ENCODE data around the gene FAM181B.

DNA sequence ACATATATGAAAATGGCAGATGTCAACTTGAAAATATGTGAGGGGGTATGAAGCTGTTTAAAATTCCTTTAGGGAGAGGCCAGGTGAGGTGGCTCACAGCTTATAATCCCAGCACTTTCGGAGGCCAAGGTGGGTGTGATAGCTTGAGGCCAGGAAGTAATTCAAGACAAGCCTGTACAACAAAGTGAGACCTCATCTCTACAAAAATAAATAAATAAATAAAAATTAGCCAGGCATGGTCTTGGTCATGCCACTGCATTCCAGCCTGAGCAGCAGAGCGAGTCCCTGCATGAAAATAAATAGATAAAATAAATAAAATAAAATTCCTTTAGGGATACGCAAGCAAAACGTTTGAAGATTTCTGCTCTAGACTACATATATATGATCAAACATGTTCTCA is 38.1 kb upstream of the FAM181B start:
- TF ChIP-seq, protein P1, sequence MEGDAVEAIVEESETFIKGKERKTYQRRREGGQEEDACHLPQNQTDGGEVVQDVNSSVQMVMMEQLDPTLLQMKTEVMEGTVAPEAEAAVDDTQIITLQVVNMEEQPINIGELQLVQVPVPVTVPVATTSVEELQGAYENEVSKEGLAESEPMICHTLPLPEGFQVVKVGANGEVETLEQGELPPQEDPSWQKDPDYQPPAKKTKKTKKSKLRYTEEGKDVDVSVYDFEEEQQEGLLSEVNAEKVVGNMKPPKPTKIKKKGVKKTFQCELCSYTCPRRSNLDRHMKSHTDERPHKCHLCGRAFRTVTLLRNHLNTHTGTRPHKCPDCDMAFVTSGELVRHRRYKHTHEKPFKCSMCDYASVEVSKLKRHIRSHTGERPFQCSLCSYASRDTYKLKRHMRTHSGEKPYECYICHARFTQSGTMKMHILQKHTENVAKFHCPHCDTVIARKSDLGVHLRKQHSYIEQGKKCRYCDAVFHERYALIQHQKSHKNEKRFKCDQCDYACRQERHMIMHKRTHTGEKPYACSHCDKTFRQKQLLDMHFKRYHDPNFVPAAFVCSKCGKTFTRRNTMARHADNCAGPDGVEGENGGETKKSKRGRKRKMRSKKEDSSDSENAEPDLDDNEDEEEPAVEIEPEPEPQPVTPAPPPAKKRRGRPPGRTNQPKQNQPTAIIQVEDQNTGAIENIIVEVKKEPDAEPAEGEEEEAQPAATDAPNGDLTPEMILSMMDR (optimal IDR thresholded peaks at IDR 0.05 in 1 of 3, IDR thresholded peaks at IDR 0.05 in 1 of 3, conservative IDR thresholded peaks at IDR 0.05 in 1 of 3; ENCODE audit: extremely low read depth in 1 of 3, insufficient read depth in 2 of 3, low read length in 3 of 3) = no peak
- no peak for TF ChIP-seq EZH2 (IDR thresholded peaks at IDR 0.05; ENCODE audit: low read length)
